Loucy (cell line): ENCODE data around the gene ZNF467.

Source experiments
- H2AFZ ChIP-seq: fragments of 200-600 bp; sonication (generic); 2 replicates; pipeline ENCODE4 v1.6.0; 2016; ENCODE audit warnings: antibody characterized with exemption, mild to moderate bottlenecking, low read length, moderate library complexity
- H3F3A ChIP-seq: fragments of 200-600 bp; 2 replicates; pipeline ENCODE4 v1.6.0; 2016; ENCODE audit warnings: antibody characterized with exemption, low read depth, mild to moderate bottlenecking
- H3K27me3 ChIP-seq: fragments of 200-600 bp; sonication (generic); 2 replicates; pipeline ENCODE4 v1.6.1; 2014; ENCODE audit warnings: low read length, mild to moderate bottlenecking; ENCODE audit not compliant: insufficient read depth, poor library complexity, severe bottlenecking
- H3K36me3 ChIP-seq: fragments of 200-600 bp; sonication (generic); 2 replicates; pipeline ENCODE4 v1.6.1; 2016; ENCODE audit warnings: low read length; ENCODE audit not compliant: insufficient read depth
- H3K4me1 ChIP-seq: fragments of 200-600 bp; sonication (generic); 2 replicates; pipeline ENCODE4 v1.5.1; 2014; ENCODE audit warnings: low read length, mild to moderate bottlenecking; ENCODE audit not compliant: insufficient read depth, poor library complexity, severe bottlenecking
- H3K4me2 ChIP-seq: fragments of 200-600 bp; sonication (generic); 2 replicates; pipeline ENCODE4 v1.6.0; 2014; ENCODE audit warnings: antibody characterized with exemption, low read length, low read depth, mild to moderate bottlenecking; ENCODE audit not compliant: poor library complexity, severe bottlenecking
- H3K4me3 ChIP-seq: fragments of 200-600 bp; sonication (generic); 2 replicates; pipeline ENCODE4 v1.5.1; 2014; ENCODE audit warnings: low read length, mild to moderate bottlenecking, mixed read lengths; ENCODE audit not compliant: poor library complexity, severe bottlenecking
- H3K79me2 ChIP-seq: fragments of 200-600 bp; sonication (generic); 2 replicates; pipeline ENCODE4 v1.6.1; 2014; ENCODE audit warnings: low read length; ENCODE audit not compliant: insufficient read depth
- H3K9ac ChIP-seq: fragments of 200-600 bp; sonication (generic); 2 replicates; pipeline ENCODE4 v1.6.0; 2014; ENCODE audit warnings: mild to moderate bottlenecking, low read depth, low read length, moderate library complexity; ENCODE audit not compliant: poor library complexity, severe bottlenecking
- H3K9me2 ChIP-seq: fragments of 200-600 bp; sonication (generic); replicated peaks from 2 replicates; pipeline ENCODE4 v1.6.1; 2016; ENCODE audit warnings: low read depth, low read length, mixed read lengths
- H3K9me3 ChIP-seq: fragments of 200-600 bp; sonication (generic); 2 replicates; pipeline ENCODE4 v1.6.1; 2014; ENCODE audit warnings: mild to moderate bottlenecking, antibody characterized with exemption, low read length, low read depth; ENCODE audit not compliant: insufficient read depth
- H4K20me1 ChIP-seq: fragments of 200-600 bp; sonication (generic); 2 replicates; pipeline ENCODE4 v1.6.0; 2014; ENCODE audit warnings: antibody characterized with exemption, low read length, mild to moderate bottlenecking; ENCODE audit not compliant: insufficient read depth, poor library complexity, severe bottlenecking
- EZH2phosphoT487 ChIP-seq: fragments of 200-600 bp; IDR thresholded peaks from 2 replicates; pipeline ENCODE4 v1.6.1; 2018; ENCODE audit warnings: antibody characterized with exemption, mild to moderate bottlenecking, moderate library complexity, borderline replicate concordance
- TF ChIP-seq, protein P1 (sequence below): fragments of 200-600 bp; sonication (generic); conservative IDR thresholded peaks from 2 replicates; pipeline ENCODE4 v1.5.1; 2014; ENCODE audit warnings: mild to moderate bottlenecking, antibody characterized with exemption, low read length

ZNF467 gene

GRCh38 chr7:149790146-149790548, 16.8 kb upstream of the ZNF467 start:
- H3K36me3 ChIP-seq, result no peaks in the 10 kb centered on the region
- H4K20me1 ChIP-seq, result no peaks in the 10 kb centered on the region
- no peak overlapping the region for H3K4me3 ChIP-seq
- no peak overlapping the region for H2AFZ ChIP-seq
- H3K27me3 ChIP-seq, result no peaks in the 10 kb centered on the region
- no peaks in the 10 kb centered on the region for H3K9me3 ChIP-seq
- TF ChIP-seq EZH2phosphoT487, result no peak
- TF ChIP-seq, protein P1, sequence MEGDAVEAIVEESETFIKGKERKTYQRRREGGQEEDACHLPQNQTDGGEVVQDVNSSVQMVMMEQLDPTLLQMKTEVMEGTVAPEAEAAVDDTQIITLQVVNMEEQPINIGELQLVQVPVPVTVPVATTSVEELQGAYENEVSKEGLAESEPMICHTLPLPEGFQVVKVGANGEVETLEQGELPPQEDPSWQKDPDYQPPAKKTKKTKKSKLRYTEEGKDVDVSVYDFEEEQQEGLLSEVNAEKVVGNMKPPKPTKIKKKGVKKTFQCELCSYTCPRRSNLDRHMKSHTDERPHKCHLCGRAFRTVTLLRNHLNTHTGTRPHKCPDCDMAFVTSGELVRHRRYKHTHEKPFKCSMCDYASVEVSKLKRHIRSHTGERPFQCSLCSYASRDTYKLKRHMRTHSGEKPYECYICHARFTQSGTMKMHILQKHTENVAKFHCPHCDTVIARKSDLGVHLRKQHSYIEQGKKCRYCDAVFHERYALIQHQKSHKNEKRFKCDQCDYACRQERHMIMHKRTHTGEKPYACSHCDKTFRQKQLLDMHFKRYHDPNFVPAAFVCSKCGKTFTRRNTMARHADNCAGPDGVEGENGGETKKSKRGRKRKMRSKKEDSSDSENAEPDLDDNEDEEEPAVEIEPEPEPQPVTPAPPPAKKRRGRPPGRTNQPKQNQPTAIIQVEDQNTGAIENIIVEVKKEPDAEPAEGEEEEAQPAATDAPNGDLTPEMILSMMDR, result no peak
- H3K9ac ChIP-seq, result no peak overlapping the region
- H3K9me2 ChIP-seq, result no peaks in the 10 kb centered on the region
- H3K4me2 ChIP-seq, result no peak overlapping the region
- H3K79me2 ChIP-seq, result no peaks in the 10 kb centered on the region
- no peaks in the 10 kb centered on the region for H3K4me1 ChIP-seq
- no peaks in the 10 kb centered on the region for H3F3A ChIP-seq

DNA sequence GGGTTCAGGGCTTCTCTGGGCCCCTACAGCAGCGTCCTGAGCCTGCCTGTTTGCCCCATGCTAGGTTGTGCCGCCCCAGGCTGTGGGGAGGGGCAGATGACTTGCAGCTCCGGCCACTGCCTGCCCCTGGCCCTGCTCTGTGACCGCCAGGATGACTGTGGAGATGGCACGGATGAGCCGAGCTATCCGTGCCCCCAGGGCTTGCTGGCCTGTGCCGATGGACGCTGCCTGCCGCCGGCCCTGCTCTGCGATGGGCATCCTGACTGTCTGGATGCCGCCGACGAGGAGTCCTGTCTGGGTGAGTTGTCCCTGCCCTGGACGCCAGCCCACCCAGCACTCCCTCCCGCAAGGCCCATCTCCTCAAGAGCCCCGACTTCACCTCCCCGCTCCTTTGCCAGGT, 15.7 kb upstream of the ZNF467 start:
- Histone ChIP-seq H3K79me2 (no peaks in the 10 kb centered on the region), H2AFZ (no peak overlapping the region), H3K4me2 (no peak overlapping the region), H3K4me1 (no peaks in the 10 kb centered on the region), H3K9me2 (no peaks in the 10 kb centered on the region), H3K4me3 (no peak overlapping the region), H3K36me3 (no peaks in the 10 kb centered on the region), H4K20me1 (no peaks in the 10 kb centered on the region), H3K9ac (no peak overlapping the region), H3K27me3 (no peaks in the 10 kb centered on the region), H3F3A (no peaks in the 10 kb centered on the region), H3K9me3 (no peaks in the 10 kb centered on the region)
- TF ChIP-seq, protein P1, result no peak
- no peak for TF ChIP-seq EZH2phosphoT487

- no peak overlapping the region for H3K4me3 ChIP-seq
- no peaks in the 10 kb centered on the region for H4K20me1 ChIP-seq
- no peaks in the 10 kb centered on the region for H3K36me3 ChIP-seq
- no peaks in the 10 kb centered on the region for H3K79me2 ChIP-seq
- no peaks in the 10 kb centered on the region for H3F3A ChIP-seq
- H2AFZ ChIP-seq, result no peak overlapping the region
- no peak overlapping the region for H3K9ac ChIP-seq
- H3K4me2 ChIP-seq, result no peak overlapping the region
- no peaks in the 10 kb centered on the region for H3K4me1 ChIP-seq
- H3K27me3 ChIP-seq, result no peaks in the 10 kb centered on the region
- no peaks in the 10 kb centered on the region for H3K9me3 ChIP-seq
- no peaks in the 10 kb centered on the region for H3K9me2 ChIP-seq
- TF ChIP-seq, protein P1, result no peak
- TF ChIP-seq EZH2phosphoT487, result no peak
These were observed 15.0 kb upstream of the ZNF467 start for GRCh38 chr7:149788300-149788851.
